GM12878 (cell line): ENCODE data around the gene CSK. TPM values are rescaled to one million over a fixed set of nuclear protein-coding genes. Genes with fewer than 3 reads are reported as not detected.
A peak's percentile ranks its signal among the peaks of the same experiment; 100 is the strongest.

Source experiments
- ATAC-seq: fragments of 200-7000 bp; cut with Tn5 transposase; 3 replicates; pipeline ENCODE4 v1.9.1; 2020; ENCODE audit warnings: mild to moderate bottlenecking, moderate library complexity
- BruUV-seq: library from RNA; stranded (reverse); fragments of 400-500 nt; replicated peaks from 2 replicates; lab custom pipeline; 2021; lab: Mats Ljungman, UMichigan
- CTCF ChIA-PET: fragments of 300-600 bp; sonication (Branson Sonifier 250); formaldehyde crosslinking; extraction: SDS; loops from one replicate; lab custom pipeline; 2021; ENCODE audit warnings: inconsistent platforms; lab: Yijun Ruan, JAX
- POLR2A ChIA-PET: fragments of 350-600 bp; formaldehyde crosslinking; extraction: SDS; loops from one replicate; lab custom pipeline; 2021; ENCODE audit warnings: inconsistent platforms; lab: Charles Lee
- RAD21 ChIA-PET: fragments of 300-600 bp; sonication (Branson Sonifier 250); formaldehyde crosslinking; loops from one replicate; lab custom pipeline; 2023; ENCODE audit warnings: antibody characterized with exemption; ENCODE audit not compliant: unreplicated experiment; lab: Charles Lee
- SMC1A ChIA-PET: fragments of 300-600 bp; sonication (Branson Sonifier 250); formaldehyde crosslinking; loops from one replicate; lab custom pipeline; 2023; ENCODE audit not compliant: unreplicated experiment, uncharacterized antibody; lab: Charles Lee
- DNase-seq: peaks from one replicate; pipeline ENCODE4 v3.0.0-alpha.2; 2011; ENCODE audit warnings: low read depth, low spot score
- FAIRE-seq: peaks from 3 replicates; lab custom pipeline; 2011; peaks lifted over from hg19 to GRCh38; lab: Jason Lieb, UNC
- H2AFZ ChIP-seq: 2 replicates; pipeline ENCODE4 v1.6.0; 2011; ENCODE audit warnings: low read depth, low read length, control low read depth; ENCODE audit not compliant: control insufficient read depth
- H3K27ac ChIP-seq: 2 replicates; pipeline ENCODE4 v1.5.1; 2011; ENCODE audit warnings: control low read depth; ENCODE audit not compliant: control insufficient read depth, insufficient read depth
- H3K27me3 ChIP-seq, 2 experiments: replicated peaks in 1 of 2; 2 replicates each; pipeline versions ENCODE4 v1.6.0 to v1.6.1; 2011; ENCODE audit warnings: low read length in 1 of 2; ENCODE audit not compliant: control insufficient read depth in 2 of 2, insufficient read depth in 2 of 2
- H3K36me3 ChIP-seq, 2 experiments: 2 replicates each; pipeline ENCODE4 v1.5.1; 2011; ENCODE audit warnings: low read length in 1 of 2; ENCODE audit not compliant: control insufficient read depth in 2 of 2, insufficient read depth in 2 of 2
- H3K4me1 ChIP-seq: 2 replicates; pipeline ENCODE4 v1.6.1; 2011; ENCODE audit warnings: mild to moderate bottlenecking, low read length, moderate library complexity, mixed read lengths; ENCODE audit not compliant: control insufficient read depth, insufficient read depth
- H3K4me2 ChIP-seq: 2 replicates; pipeline ENCODE4 v1.6.0; 2011; ENCODE audit warnings: control low read depth; ENCODE audit not compliant: control insufficient read depth, insufficient read depth
- H3K4me3 ChIP-seq: fragments of 200-600 bp; sonication (generic); 2 replicates; pipeline ENCODE4 v1.5.1; 2016
- H3K79me2 ChIP-seq: 2 replicates; pipeline ENCODE4 v1.6.0; 2011; ENCODE audit warnings: low read length; ENCODE audit not compliant: control insufficient read depth, insufficient read depth
- H3K9ac ChIP-seq: 2 replicates; pipeline ENCODE4 v1.8.0; 2011; ENCODE audit warnings: low read length, control low read depth, mixed read lengths; ENCODE audit not compliant: control insufficient read depth, insufficient read depth
- H3K9me3 ChIP-seq: replicated peaks from 3 replicates; pipeline ENCODE4 v1.5.1; 2011; ENCODE audit warnings: mild to moderate bottlenecking, low read length; ENCODE audit not compliant: control insufficient read depth, insufficient read depth
- H4K20me1 ChIP-seq: 2 replicates; pipeline ENCODE4 v1.6.0; 2011; ENCODE audit not compliant: control insufficient read depth, insufficient read depth
- MXI1 ChIP-seq: fragments of 150-350 bp; IDR thresholded peaks from 2 replicates; pipeline ENCODE4 v1.6.1; 2011; ENCODE audit warnings: low read depth, mild to moderate bottlenecking, inconsistent platforms, low read length, improper control_type of control experiment
- PAX5 ChIP-seq: IDR thresholded peaks from 2 replicates; pipeline ENCODE4 v1.6.1; 2011; ENCODE audit warnings: low read depth, low read length, borderline replicate concordance
- POLR2AphosphoS2 ChIP-seq: IDR thresholded peaks from 2 replicates; pipeline ENCODE4 v1.6.1; 2011; ENCODE audit warnings: low read depth, mild to moderate bottlenecking, low read length, improper control_type of control experiment, moderate library complexity
- POLR2AphosphoS5 ChIP-seq: IDR thresholded peaks from 2 replicates; pipeline ENCODE4 v1.6.1; 2011; ENCODE audit warnings: mild to moderate bottlenecking, low read length, inconsistent platforms
- POU2F2 ChIP-seq: IDR thresholded peaks from 3 replicates; pipeline ENCODE4 v1.6.1; 2011; ENCODE audit warnings: low read depth, mild to moderate bottlenecking, low read length, borderline replicate concordance
- ZNF217 ChIP-seq: fragments of 450-650 bp; IDR thresholded peaks from 2 replicates; pipeline ENCODE4 v1.6.1; 2017; ENCODE audit warnings: antibody characterized with exemption, mild to moderate bottlenecking
- ZNF384 ChIP-seq: IDR thresholded peaks from 2 replicates; pipeline ENCODE4 v1.6.1; 2012; ENCODE audit warnings: low read depth, mild to moderate bottlenecking, low read length, improper control_type of control experiment, borderline replicate concordance
- WGBS: methylation state at CpG from one replicate; pipeline ENCODE4 v1.1.6; 2016; ENCODE audit warnings: low lambda C conversion rate; ENCODE audit not compliant: insufficient replicate concordance, insufficient coverage; ENCODE audit errors: missing lambda C conversion rate; 5-methylcytosine and 5-hydroxymethylcytosine counted together
- in situ Hi-C: fragments of 300-500 bp; cut with MboI; formaldehyde crosslinking; loops from 9 replicates; pipeline ENCODE4 v1.14.3; 2018; ENCODE audit warnings: mixed read lengths
- intact Hi-C: fragments of 100-400 bp; cut with micrococcal nuclease; formaldehyde crosslinking; loops from one replicate; pipeline ENCODE4 v1.14.2; 2022; ENCODE audit not compliant: unreplicated experiment
- polyA plus RNA-seq, 11 experiments: library from polyadenylated mRNA; depleted of rRNA in 4 of 11; unstranded in 6 of 11; stranded (reverse) in 5 of 11; fragments of >200 nt; fragmentation: Nextera tagmentation in 4 of 11; fragmentation: Illumina TruSeq in 1 of 11; extraction: Ambion mirVana in 4 of 11; extraction: Trizol in 1 of 11; gene quantifications; 1 replicate in 1 of 11; 2 replicates in 10 of 11; pipeline versions ENCODE4 v1.2.1 to v1.2.3, GENCODE V29; 2011 to 2016; ENCODE audit warnings: inconsistent platforms in 2 of 11, missing spikeins in 2 of 11, low read depth in 1 of 11
- total RNA-seq, 4 experiments: library from RNA; depleted of rRNA in 3 of 4; stranded (reverse); fragments of >200 nt in 3 of 4; fragmentation: Illumina TruSeq in 1 of 4; extraction: Trizol in 1 of 4; gene quantifications; 2 replicates each; pipeline versions ENCODE4 v1.2.1 to v1.2.3, GENCODE V29; 2013 to 2021
- TF ChIP-seq, protein P1 (sequence below): fragments of 450-650 bp; IDR thresholded peaks from 2 replicates; pipeline ENCODE4 v1.6.1; 2017; ENCODE audit warnings: mild to moderate bottlenecking, moderate library complexity
- TF ChIP-seq, protein P2 (sequence below): fragments of 450-650 bp; IDR thresholded peaks from 2 replicates; pipeline ENCODE4 v1.6.1; 2016; ENCODE audit warnings: mild to moderate bottlenecking
- TF ChIP-seq, protein P3 (sequence below): IDR thresholded peaks from 2 replicates; pipeline ENCODE4 v1.6.1; 2011; ENCODE audit warnings: borderline replicate concordance, low read depth, mild to moderate bottlenecking, moderate library complexity, mixed read lengths, low read length; ENCODE audit not compliant: insufficient read depth; ENCODE audit errors: extremely low read length
- TF ChIP-seq, protein P4 (sequence below): IDR thresholded peaks from 2 replicates; pipeline ENCODE4 v1.6.1; 2012; ENCODE audit warnings: low read depth, low read length, improper control_type of control experiment

CSK gene
- total and polyA plus RNA-seq, 10 of the 15 experiments (the other 5 are each of a cell fraction or from before 2014, with no cell fraction given), result 3.4 to 327 (median 75.8) TPM

DNA sequence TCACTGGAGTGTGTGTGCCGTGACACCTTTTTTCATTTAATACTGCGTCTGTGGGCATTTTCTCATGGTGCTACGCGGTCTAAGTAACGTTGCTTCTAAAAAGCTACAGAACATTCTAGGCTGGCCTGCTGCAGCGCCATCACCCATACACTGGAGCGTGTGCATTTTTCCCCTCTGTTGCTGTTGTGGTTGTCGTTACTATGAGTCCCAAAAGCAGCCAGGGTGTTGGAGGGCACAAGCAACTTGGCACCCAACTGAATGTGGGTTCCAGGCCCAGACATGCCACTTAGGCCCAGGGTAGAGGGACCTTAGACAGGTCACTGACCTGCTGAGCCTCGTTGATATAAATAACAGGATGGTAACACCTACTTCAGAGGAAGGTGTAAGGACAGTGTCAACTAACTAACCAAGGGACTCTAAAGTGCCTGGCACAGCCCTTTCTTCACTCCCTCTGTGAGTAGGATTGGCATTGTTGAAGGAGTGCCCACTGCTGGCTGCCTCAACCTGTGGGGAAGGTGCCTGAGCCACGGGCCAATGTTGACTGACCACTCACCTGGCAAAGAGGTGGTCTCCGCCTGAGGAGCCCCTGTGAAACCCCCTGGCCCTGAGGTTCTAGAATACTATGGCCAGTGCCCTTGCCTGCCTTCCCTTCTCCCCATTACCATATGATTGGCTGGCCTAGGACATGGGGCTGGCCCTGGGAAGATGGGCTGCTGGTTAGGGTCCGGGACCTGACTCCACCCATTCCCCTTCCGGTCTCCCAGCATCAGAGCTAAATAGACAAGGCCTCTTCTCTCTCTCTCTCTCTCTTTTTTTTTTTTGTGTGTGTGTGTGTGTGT, 3.5 kb downstream of the CSK start:
- CTCF ChIA-PET, result interaction anchor here (2.0 to 25.9 kb wide), 6 partner anchors 4 to 165 kb away, joined by 8 to 1288 read pairs (median 66); partner anchors contain the start of gene CSK
- ATAC-seq (0 out of 3 replicates have a peak, but pooled peaks have one; percentile 2), DNase-seq (no peak), FAIRE-seq (no peak)
- POLR2A ChIA-PET, result interaction anchor here (0.6 to 17.5 kb wide), 14 partner anchors 4 to 238 kb away, joined by 3 to 602 read pairs (median 4); partner anchors contain the start of genes CSK, FAM219B and PPCDC
- in situ Hi-C loops, result no loop called here
- Histone ChIP-seq H3K4me1 (peaks cover 50% of the 10 kb centered on the region), H2AFZ (no peak overlapping the region), H3K9ac (peak overlapping the region; percentile 82), H3K4me3 (peak overlapping the region; percentile 94), H3K4me2 (peak overlapping the region; percentile 73), H4K20me1 (no peaks in the 10 kb centered on the region), H3K27ac (peak overlapping the region; percentile 96), H3K36me3 (no peaks in the 10 kb centered on the region; a peak in 3 of 4 replicates), H3K27me3 (no peaks in the 10 kb centered on the region), H3K9me3 (no peaks in the 10 kb centered on the region), H3K79me2 (peaks cover 92% of the 10 kb centered on the region)
- WGBS, result under 1% methylated on average over 13 of the region's 13 CpGs
- SMC1A ChIA-PET, result interaction anchor here (1.5 to 17.6 kb wide), 8 partner anchors 8 to 385 kb away, joined by 3 to 811 read pairs (median 42); partner anchors contain the start of gene CSK
- no TSS peak for BruUV-seq
- intact Hi-C loops, result loop anchor here (2.0 to 5.0 kb wide), 2 partner anchors 243 to 389 kb away; partner anchors contain the start of gene ARID3B
- RAD21 ChIA-PET, result interaction anchor here (22.9 to 25.2 kb wide), 2 partner anchors 5 to 6 kb away, joined by 1186 read pairs; partner anchors contain the start of gene CSK
- TF ChIP-seq, protein P1, sequence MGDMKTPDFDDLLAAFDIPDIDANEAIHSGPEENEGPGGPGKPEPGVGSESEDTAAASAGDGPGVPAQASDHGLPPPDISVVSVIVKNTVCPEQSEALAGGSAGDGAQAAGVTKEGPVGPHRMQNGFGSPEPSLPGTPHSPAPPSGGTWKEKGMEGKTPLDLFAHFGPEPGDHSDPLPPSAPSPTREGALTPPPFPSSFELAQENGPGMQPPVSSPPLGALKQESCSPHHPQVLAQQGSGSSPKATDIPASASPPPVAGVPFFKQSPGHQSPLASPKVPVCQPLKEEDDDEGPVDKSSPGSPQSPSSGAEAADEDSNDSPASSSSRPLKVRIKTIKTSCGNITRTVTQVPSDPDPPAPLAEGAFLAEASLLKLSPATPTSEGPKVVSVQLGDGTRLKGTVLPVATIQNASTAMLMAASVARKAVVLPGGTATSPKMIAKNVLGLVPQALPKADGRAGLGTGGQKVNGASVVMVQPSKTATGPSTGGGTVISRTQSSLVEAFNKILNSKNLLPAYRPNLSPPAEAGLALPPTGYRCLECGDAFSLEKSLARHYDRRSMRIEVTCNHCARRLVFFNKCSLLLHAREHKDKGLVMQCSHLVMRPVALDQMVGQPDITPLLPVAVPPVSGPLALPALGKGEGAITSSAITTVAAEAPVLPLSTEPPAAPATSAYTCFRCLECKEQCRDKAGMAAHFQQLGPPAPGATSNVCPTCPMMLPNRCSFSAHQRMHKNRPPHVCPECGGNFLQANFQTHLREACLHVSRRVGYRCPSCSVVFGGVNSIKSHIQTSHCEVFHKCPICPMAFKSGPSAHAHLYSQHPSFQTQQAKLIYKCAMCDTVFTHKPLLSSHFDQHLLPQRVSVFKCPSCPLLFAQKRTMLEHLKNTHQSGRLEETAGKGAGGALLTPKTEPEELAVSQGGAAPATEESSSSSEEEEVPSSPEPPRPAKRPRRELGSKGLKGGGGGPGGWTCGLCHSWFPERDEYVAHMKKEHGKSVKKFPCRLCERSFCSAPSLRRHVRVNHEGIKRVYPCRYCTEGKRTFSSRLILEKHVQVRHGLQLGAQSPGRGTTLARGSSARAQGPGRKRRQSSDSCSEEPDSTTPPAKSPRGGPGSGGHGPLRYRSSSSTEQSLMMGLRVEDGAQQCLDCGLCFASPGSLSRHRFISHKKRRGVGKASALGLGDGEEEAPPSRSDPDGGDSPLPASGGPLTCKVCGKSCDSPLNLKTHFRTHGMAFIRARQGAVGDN, result peak; percentile 60
- peak; percentile 32; the same call in 1 of the 2 replicates for TF ChIP-seq POLR2AphosphoS5
- 0 out of 2 replicates have a peak, but pooled peaks have one; percentile 48 for TF ChIP-seq MXI1
- TF ChIP-seq ZNF217, result no peak
- TF ChIP-seq PAX5, result no peak
- 0 out of 2 replicates have a peak, but pooled peaks have one; percentile 63 for TF ChIP-seq POLR2AphosphoS2
- peak; percentile 90 for TF ChIP-seq ZNF384
- TF ChIP-seq, protein P2, sequence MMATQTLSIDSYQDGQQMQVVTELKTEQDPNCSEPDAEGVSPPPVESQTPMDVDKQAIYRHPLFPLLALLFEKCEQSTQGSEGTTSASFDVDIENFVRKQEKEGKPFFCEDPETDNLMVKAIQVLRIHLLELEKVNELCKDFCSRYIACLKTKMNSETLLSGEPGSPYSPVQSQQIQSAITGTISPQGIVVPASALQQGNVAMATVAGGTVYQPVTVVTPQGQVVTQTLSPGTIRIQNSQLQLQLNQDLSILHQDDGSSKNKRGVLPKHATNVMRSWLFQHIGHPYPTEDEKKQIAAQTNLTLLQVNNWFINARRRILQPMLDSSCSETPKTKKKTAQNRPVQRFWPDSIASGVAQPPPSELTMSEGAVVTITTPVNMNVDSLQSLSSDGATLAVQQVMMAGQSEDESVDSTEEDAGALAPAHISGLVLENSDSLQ, result peak; percentile 36; the same call in 1 of the 2 replicates
- TF ChIP-seq, protein P3, sequence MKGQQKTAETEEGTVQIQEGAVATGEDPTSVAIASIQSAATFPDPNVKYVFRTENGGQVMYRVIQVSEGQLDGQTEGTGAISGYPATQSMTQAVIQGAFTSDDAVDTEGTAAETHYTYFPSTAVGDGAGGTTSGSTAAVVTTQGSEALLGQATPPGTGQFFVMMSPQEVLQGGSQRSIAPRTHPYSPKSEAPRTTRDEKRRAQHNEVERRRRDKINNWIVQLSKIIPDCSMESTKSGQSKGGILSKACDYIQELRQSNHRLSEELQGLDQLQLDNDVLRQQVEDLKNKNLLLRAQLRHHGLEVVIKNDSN, result no peak
- TF ChIP-seq, protein P4, sequence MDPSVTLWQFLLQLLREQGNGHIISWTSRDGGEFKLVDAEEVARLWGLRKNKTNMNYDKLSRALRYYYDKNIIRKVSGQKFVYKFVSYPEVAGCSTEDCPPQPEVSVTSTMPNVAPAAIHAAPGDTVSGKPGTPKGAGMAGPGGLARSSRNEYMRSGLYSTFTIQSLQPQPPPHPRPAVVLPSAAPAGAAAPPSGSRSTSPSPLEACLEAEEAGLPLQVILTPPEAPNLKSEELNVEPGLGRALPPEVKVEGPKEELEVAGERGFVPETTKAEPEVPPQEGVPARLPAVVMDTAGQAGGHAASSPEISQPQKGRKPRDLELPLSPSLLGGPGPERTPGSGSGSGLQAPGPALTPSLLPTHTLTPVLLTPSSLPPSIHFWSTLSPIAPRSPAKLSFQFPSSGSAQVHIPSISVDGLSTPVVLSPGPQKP, result peak; percentile 13; the same call in 1 of the 2 replicates
- 0 out of 3 replicates have a peak, but pooled peaks have one; percentile 9 for TF ChIP-seq POU2F2
